ENCODE measurements around the gene SHB.

Gene SHB

GRCh38 chr9:37926737-37927118 lies 142.3 kb downstream of the SHB start:
- no peak for DNase-seq

- DNase-seq = no peak
Observed at GRCh38 chr9:37925786-37926736, 143.0 kb downstream of the SHB start.

- no peak for DNase-seq
Observed at GRCh38 chr9:37925006-37925405, 144.0 kb downstream of the SHB start.

- no peak for DNase-seq
Observed at GRCh38 chr9:37924538-37924937, 144.5 kb downstream of the SHB start.

- no peak for DNase-seq
Observed at GRCh38 chr9:37923796-37924427, 145.1 kb downstream of the SHB start.

GRCh38 chr9:37923118-37923795 lies 145.8 kb downstream of the SHB start:
- no peak for DNase-seq

GRCh38 chr9:37922363-37923117 lies 146.5 kb downstream of the SHB start:
- DNase-seq = peak; percentile 12

GRCh38 chr9:37921546-37922300 lies 147.3 kb downstream of the SHB start:
- DNase-seq = peak; percentile 41

GRCh38 chr9:37921168-37921510 lies 147.9 kb downstream of the SHB start:
- no peak for DNase-seq

- DNase-seq = peak; percentile 32
Observed at GRCh38 chr9:37920471-37921167, 148.4 kb downstream of the SHB start.

- DNase-seq = peak; percentile 14
Observed at GRCh38 chr9:37919956-37920335, 149.1 kb downstream of the SHB start.

- peak; percentile 7 for DNase-seq
Observed at GRCh38 chr9:37919246-37919955, 149.6 kb downstream of the SHB start.

GRCh38 chr9:37918665-37919170 lies 150.3 kb downstream of the SHB start:
- peak; percentile 8 for DNase-seq

- no peak for DNase-seq
Observed at GRCh38 chr9:37917801-37918664, 151.0 kb downstream of the SHB start.

- no peak for DNase-seq
Observed at GRCh38 chr9:37917313-37917731, 151.7 kb downstream of the SHB start.

- DNase-seq = no peak
Observed at GRCh38 chr9:37916471-37917312, 152.3 kb downstream of the SHB start.

GRCh38 chr9:37915911-37916470 lies 153.0 kb downstream of the SHB start:
- DNase-seq = no peak

GRCh38 chr9:37914701-37915358 lies 154.2 kb downstream of the SHB start:
- DNase-seq = no peak

Data from right hindlimb (tissue), 1 donor.